HepG2 (cell line): ENCODE results near the gene PRSS48. TPM values are rescaled to one million over a fixed set of nuclear protein-coding genes. Genes with fewer than 3 reads are reported as not detected.
A peak's percentile ranks its signal among the peaks of the same experiment; 100 is the strongest.

ENCODE experiments used
- DMAP1 ChIP-seq: IDR thresholded peaks from 2 replicates; pipeline ENCODE4 v1.6.1; 2016
- FOXJ3 ChIP-seq: sonication (generic); formaldehyde crosslinking; IDR thresholded peaks from 2 replicates; pipeline ENCODE4 v1.4.0; 2020; ENCODE audit warnings: missing genetic modification reagents, mild to moderate bottlenecking, borderline replicate concordance
- GTF3A ChIP-seq: sonication (generic); formaldehyde crosslinking; conservative IDR thresholded peaks from 2 replicates; pipeline ENCODE4 v1.4.0; 2020; ENCODE audit warnings: mild to moderate bottlenecking, missing genetic modification reagents
- HOXA9 ChIP-seq: sonication (generic); formaldehyde crosslinking; IDR thresholded peaks from 2 replicates; pipeline ENCODE4 v1.8.1; 2022; ENCODE audit warnings: missing genetic modification reagents, mild to moderate bottlenecking, moderate library complexity, borderline replicate concordance
- HOXD1 ChIP-seq: sonication (generic); formaldehyde crosslinking; IDR thresholded peaks from 2 replicates; pipeline ENCODE4 v1.5.0; 2020; ENCODE audit warnings: missing genetic modification reagents
- NFIC ChIP-seq: IDR thresholded peaks from 2 replicates; pipeline ENCODE4 v1.6.1; 2012; ENCODE audit warnings: mild to moderate bottlenecking, low read length, inconsistent platforms
- NR3C1 ChIP-seq: sonication (generic); formaldehyde crosslinking; IDR thresholded peaks from 2 replicates; pipeline ENCODE4 v1.4.0; 2020; ENCODE audit warnings: missing genetic modification reagents
- PATZ1 ChIP-seq: sonication (generic); formaldehyde crosslinking; IDR thresholded peaks from 2 replicates; pipeline ENCODE4 v1.4.0; 2020; ENCODE audit warnings: missing genetic modification reagents
- RXRB ChIP-seq: IDR thresholded peaks from 2 replicates; pipeline ENCODE4 v1.6.1; 2016; ENCODE audit warnings: borderline replicate concordance, missing genetic modification reagents, missing compliant biosample characterization
- SRSF1 ChIP-seq: fragments of 200-400 bp; formaldehyde crosslinking; optimal IDR thresholded peaks from 2 replicates; pipeline ENCODE3; 2017; ENCODE audit warnings: mild to moderate bottlenecking, low read depth, low read length, moderate library complexity
- ZBTB10 ChIP-seq: sonication (generic); formaldehyde crosslinking; IDR thresholded peaks from 2 replicates; pipeline ENCODE4 v1.4.0; 2020; ENCODE audit warnings: missing genetic modification reagents, borderline replicate concordance
- ZC3H13 ChIP-seq: sonication (generic); formaldehyde crosslinking; IDR thresholded peaks from 2 replicates; pipeline ENCODE4 v1.8.1; 2023; ENCODE audit warnings: mild to moderate bottlenecking, missing genetic modification reagents, moderate library complexity
- ZFP91 ChIP-seq: sonication (generic); formaldehyde crosslinking; IDR thresholded peaks from 2 replicates; pipeline ENCODE4 v1.9.0; 2022; ENCODE audit warnings: missing genetic modification reagents, mild to moderate bottlenecking, borderline replicate concordance
- ZNF224 ChIP-seq: sonication (generic); formaldehyde crosslinking; IDR thresholded peaks from 2 replicates; pipeline ENCODE4 v1.5.0; 2020; ENCODE audit warnings: mild to moderate bottlenecking, missing genetic modification reagents
- ZNF276 ChIP-seq: sonication (generic); formaldehyde crosslinking; IDR thresholded peaks from 2 replicates; pipeline ENCODE4 v1.4.0; 2020; ENCODE audit warnings: mild to moderate bottlenecking, low read depth, missing genetic modification reagents
- ZNF501 ChIP-seq: sonication (generic); formaldehyde crosslinking; IDR thresholded peaks from 2 replicates; pipeline ENCODE4 v1.5.1; 2020; ENCODE audit warnings: mild to moderate bottlenecking, moderate library complexity, missing genetic modification reagents
- ZNF546 ChIP-seq: sonication (generic); formaldehyde crosslinking; conservative IDR thresholded peaks from 2 replicates; pipeline ENCODE4 v1.8.1; 2023; ENCODE audit warnings: mild to moderate bottlenecking, missing genetic modification reagents
- ZNF614 ChIP-seq: IDR thresholded peaks from 2 replicates; pipeline ENCODE4 v1.6.1; 2018; ENCODE audit warnings: missing biosample characterization, missing genetic modification reagents, inconsistent platforms, borderline replicate concordance
- ZSCAN5A ChIP-seq: sonication (generic); formaldehyde crosslinking; IDR thresholded peaks from 2 replicates; pipeline ENCODE4 v1.8.0; 2022; ENCODE audit warnings: mild to moderate bottlenecking, missing genetic modification reagents, borderline replicate concordance
- polyA plus RNA-seq, 8 experiments: library from polyadenylated mRNA; depleted of rRNA in 3 of 8; stranded (reverse) in 7 of 8; unstranded in 1 of 8; fragments of >200 nt; fragmentation: Illumina TruSeq in 4 of 8; extraction: Trizol in 4 of 8; gene quantifications; 2 replicates each; pipeline versions ENCODE4 v1.2.1 to v1.2.3, GENCODE V29; 2011 to 2016; ENCODE audit warnings: low read depth in 4 of 8, missing spikeins in 1 of 8, mixed read lengths in 1 of 8; ENCODE audit not compliant: insufficient read depth in 1 of 8
- total RNA-seq, 5 experiments: library from RNA; depleted of rRNA; stranded (reverse); fragments of >200 nt; fragmentation: Illumina TruSeq; extraction: Trizol; gene quantifications; 2 replicates each; pipeline ENCODE4 v1.2.3, GENCODE V29; 2016; ENCODE audit warnings: low read depth in 1 of 5

Gene PRSS48
- total and polyA plus RNA-seq, 2 of the 13 experiments (the other 11 are each of a cell fraction or from before 2014, with no cell fraction given) = not detected

GRCh38 chr4:151325111-151325948 is 48.4 kb downstream of the PRSS48 start, which contains the start of gene SH3D19 (continued):
- TF ChIP-seq ZNF501 (peak; percentile 88), ZNF546 (CRISPR knock-in tag) (no peak), PATZ1 (CRISPR knock-in tag) (peak; percentile 97), ZBTB10 (CRISPR knock-in tag) (0 out of 2 replicates have a peak, but pooled peaks have one; percentile 77), RXRB (CRISPR knock-in tag) (peak; percentile 94), FOXJ3 (CRISPR knock-in tag) (peak; percentile 94; the same call in 1 of the 2 replicates), SRSF1 (peak; percentile 67), ZNF614 (peak; percentile 86), DMAP1 (CRISPR knock-in tag) (peak; percentile 73), ZC3H13 (CRISPR knock-in tag) (peak; percentile 80), ZSCAN5A (CRISPR knock-in tag) (peak; percentile 87; the same call in 1 of the 2 replicates), ZFP91 (CRISPR knock-in tag) (peak; percentile 84), ZNF276 (CRISPR knock-in tag) (no peak), HOXD1 (peak; percentile 77; the same call in 1 of the 2 replicates), ZNF224 (CRISPR knock-in tag) (peak; percentile 31; the same call in 1 of the 2 replicates), GTF3A (CRISPR knock-in tag) (no peak), NFIC (peak; percentile 72; the same call in 1 of the 2 replicates), NR3C1 (CRISPR knock-in tag) (no peak), HOXA9 (CRISPR knock-in tag) (no peak)
